ENCODE data around the gene HNRNPUL2.

- no peak for TF ChIP-seq CTCF (IDR thresholded peaks at IDR 0.05)
- TF ChIP-seq EZH2 (IDR thresholded peaks at IDR 0.05; ENCODE audit: borderline replicate concordance, insufficient read depth, low read depth, low read length, poor library complexity, severe bottlenecking), result no peak
These were observed 17.3 kb downstream of the HNRNPUL2 start for GRCh38 chr11:62710001-62710345.

Data from B cell (primary cell).